Measurements from ENCODE around the gene CAPN11.

Gene CAPN11

GRCh38 chr6:44207966-44208365, 49.3 kb downstream of the CAPN11 start:
- no peak for TF ChIP-seq FOXP2 (optimal IDR thresholded peaks at IDR 0.05; ENCODE audit: borderline replicate concordance, extremely low read depth, extremely low read length, insufficient read depth)
- no peak for TF ChIP-seq SIN3A (IDR thresholded peaks at IDR 0.05; ENCODE audit: borderline replicate concordance, insufficient read depth, low read length)
- TF ChIP-seq POLR2AphosphoS5 (IDR thresholded peaks at IDR 0.05; ENCODE audit: low read depth, low read length) = no peak
- no peak for TF ChIP-seq REST (IDR thresholded peaks at IDR 0.05; ENCODE audit: insufficient read depth in 1 of 2, low read depth in 2 of 2, low read length in 2 of 2)

- TF ChIP-seq SIN3A (IDR thresholded peaks at IDR 0.05; ENCODE audit: borderline replicate concordance, insufficient read depth, low read length) (no peak), REST (IDR thresholded peaks at IDR 0.05; ENCODE audit: insufficient read depth in 1 of 2, low read depth in 2 of 2, low read length in 2 of 2) (no peak), POLR2AphosphoS5 (IDR thresholded peaks at IDR 0.05; ENCODE audit: low read depth, low read length) (no peak), TAF1 (IDR thresholded peaks at IDR 0.05; ENCODE audit: borderline replicate concordance, insufficient read depth, low read length) (no peak), FOXP2 (optimal IDR thresholded peaks at IDR 0.05; ENCODE audit: borderline replicate concordance, extremely low read depth, extremely low read length, insufficient read depth) (no peak)
These were observed 52.7 kb downstream of the CAPN11 start for GRCh38 chr6:44211284-44211683.

- no peak for TF ChIP-seq SIN3A (IDR thresholded peaks at IDR 0.05; ENCODE audit: borderline replicate concordance, insufficient read depth, low read length)
- no peak for TF ChIP-seq POLR2AphosphoS5 (IDR thresholded peaks at IDR 0.05; ENCODE audit: low read depth, low read length)
- TF ChIP-seq REST (IDR thresholded peaks at IDR 0.05; ENCODE audit: insufficient read depth in 1 of 2, low read depth in 2 of 2, low read length in 2 of 2) = no peak
- TF ChIP-seq TAF1 (IDR thresholded peaks at IDR 0.05; ENCODE audit: borderline replicate concordance, insufficient read depth, low read length) = no peak
- no peak for TF ChIP-seq FOXP2 (optimal IDR thresholded peaks at IDR 0.05; ENCODE audit: borderline replicate concordance, extremely low read depth, extremely low read length, insufficient read depth)
These were observed 55.7 kb downstream of the CAPN11 start for GRCh38 chr6:44214307-44214706.

- TF ChIP-seq REST (IDR thresholded peaks at IDR 0.05; ENCODE audit: insufficient read depth in 1 of 2, low read depth in 2 of 2, low read length in 2 of 2) = no peak
- no peak for TF ChIP-seq FOXP2 (optimal IDR thresholded peaks at IDR 0.05; ENCODE audit: borderline replicate concordance, extremely low read depth, extremely low read length, insufficient read depth)
- no peak for TF ChIP-seq SIN3A (IDR thresholded peaks at IDR 0.05; ENCODE audit: borderline replicate concordance, insufficient read depth, low read length)
- TF ChIP-seq TAF1 (IDR thresholded peaks at IDR 0.05; ENCODE audit: borderline replicate concordance, insufficient read depth, low read length) = no peak
- TF ChIP-seq POLR2AphosphoS5 (IDR thresholded peaks at IDR 0.05; ENCODE audit: low read depth, low read length) = no peak
These were observed 58.2 kb downstream of the CAPN11 start, which contains the start of gene MYMX for GRCh38 chr6:44216677-44217331. MYMX (plus strand) TSS chr6:44216926; CDS start chr6:44217472, 546 bp downstream.

Measured in PFSK-1 (cell line).